Measurements from ENCODE around the gene LMF1. TPM values are rescaled to one million over a fixed set of nuclear protein-coding genes. Genes with fewer than 3 reads are reported as not detected.

LMF1 gene
- total RNA-seq, 2 experiments from 2014 or later = 17.0 to 31.4 TPM

DNA sequence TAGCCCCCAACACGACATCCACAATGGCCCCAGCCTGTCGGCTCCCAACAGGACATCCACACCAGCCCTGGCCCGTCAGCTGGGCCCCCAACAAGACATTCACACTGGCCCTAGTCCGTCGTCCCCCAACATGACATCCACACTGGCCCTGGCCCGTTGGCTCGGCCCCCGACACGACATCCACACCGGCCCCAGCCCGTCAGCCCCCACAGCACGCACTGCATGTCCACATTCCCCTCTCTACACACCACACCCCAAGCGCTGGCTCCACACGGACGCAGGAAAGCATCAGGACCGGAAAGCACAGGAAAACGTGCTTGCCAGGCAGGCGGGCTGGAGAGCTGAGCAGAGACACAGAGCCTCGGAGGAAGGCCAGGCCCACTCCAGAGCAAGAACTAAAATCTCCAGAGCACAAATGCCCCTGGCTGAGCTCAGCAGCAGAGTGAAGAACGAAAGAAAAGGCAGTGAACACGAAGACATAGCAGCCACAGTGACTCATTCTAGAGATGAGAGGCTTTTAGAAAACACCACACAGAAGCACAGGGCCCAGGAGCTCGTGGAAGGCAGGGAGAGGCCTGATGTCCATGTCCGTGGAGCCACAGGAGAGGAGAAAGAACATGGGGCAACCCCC, 50.6 kb downstream of the LMF1 start:
- no peak for DNase-seq (ENCODE audit: low spot score)
- Histone ChIP-seq H3K79me2 (ENCODE audit: insufficient read depth, low read depth, low read length) (no peaks in the 10 kb centered on the region), H3K4me1 (ENCODE audit: insufficient read depth, low read length, poor library complexity, severe bottlenecking) (no peaks in the 10 kb centered on the region), H3K4me3 (ENCODE audit: low read depth, low read length, poor library complexity, severe bottlenecking) (no peak overlapping the region), H3K9me2 (ENCODE audit: insufficient read depth, low read length) (no peaks in the 10 kb centered on the region), H3K4me2 (ENCODE audit: low read length) (no peak overlapping the region), H3K36me3 (ENCODE audit: insufficient read depth, low read length) (no peaks in the 10 kb centered on the region; the same call in 1 of the 2 replicates), H4K20me1 (ENCODE audit: insufficient read depth, low read length) (no peaks in the 10 kb centered on the region), H3K9me3 (ENCODE audit: low read length) (no peaks in the 10 kb centered on the region), H2AFZ (ENCODE audit: low read length) (no peak overlapping the region), H3K27ac (ENCODE audit: low read depth, low read length, poor library complexity, severe bottlenecking) (no peak overlapping the region)
- CTCF ChIA-PET (ENCODE audit: unreplicated experiment) = no interaction called here
- no TSS peak for BruUV-seq (replicated peaks)
- POLR2A ChIA-PET = no interaction called here
- intact Hi-C loops (cut with micrococcal nuclease; ENCODE audit: unreplicated experiment) = no loop called here
- TF ChIP-seq EZH2phosphoT487 (IDR thresholded peaks at IDR 0.05; ENCODE audit: borderline replicate concordance, low read depth, low read length) = no peak
- TF ChIP-seq, protein P1, sequence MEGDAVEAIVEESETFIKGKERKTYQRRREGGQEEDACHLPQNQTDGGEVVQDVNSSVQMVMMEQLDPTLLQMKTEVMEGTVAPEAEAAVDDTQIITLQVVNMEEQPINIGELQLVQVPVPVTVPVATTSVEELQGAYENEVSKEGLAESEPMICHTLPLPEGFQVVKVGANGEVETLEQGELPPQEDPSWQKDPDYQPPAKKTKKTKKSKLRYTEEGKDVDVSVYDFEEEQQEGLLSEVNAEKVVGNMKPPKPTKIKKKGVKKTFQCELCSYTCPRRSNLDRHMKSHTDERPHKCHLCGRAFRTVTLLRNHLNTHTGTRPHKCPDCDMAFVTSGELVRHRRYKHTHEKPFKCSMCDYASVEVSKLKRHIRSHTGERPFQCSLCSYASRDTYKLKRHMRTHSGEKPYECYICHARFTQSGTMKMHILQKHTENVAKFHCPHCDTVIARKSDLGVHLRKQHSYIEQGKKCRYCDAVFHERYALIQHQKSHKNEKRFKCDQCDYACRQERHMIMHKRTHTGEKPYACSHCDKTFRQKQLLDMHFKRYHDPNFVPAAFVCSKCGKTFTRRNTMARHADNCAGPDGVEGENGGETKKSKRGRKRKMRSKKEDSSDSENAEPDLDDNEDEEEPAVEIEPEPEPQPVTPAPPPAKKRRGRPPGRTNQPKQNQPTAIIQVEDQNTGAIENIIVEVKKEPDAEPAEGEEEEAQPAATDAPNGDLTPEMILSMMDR (conservative IDR thresholded peaks at IDR 0.05; ENCODE audit: low read length) = no peak

DNA sequence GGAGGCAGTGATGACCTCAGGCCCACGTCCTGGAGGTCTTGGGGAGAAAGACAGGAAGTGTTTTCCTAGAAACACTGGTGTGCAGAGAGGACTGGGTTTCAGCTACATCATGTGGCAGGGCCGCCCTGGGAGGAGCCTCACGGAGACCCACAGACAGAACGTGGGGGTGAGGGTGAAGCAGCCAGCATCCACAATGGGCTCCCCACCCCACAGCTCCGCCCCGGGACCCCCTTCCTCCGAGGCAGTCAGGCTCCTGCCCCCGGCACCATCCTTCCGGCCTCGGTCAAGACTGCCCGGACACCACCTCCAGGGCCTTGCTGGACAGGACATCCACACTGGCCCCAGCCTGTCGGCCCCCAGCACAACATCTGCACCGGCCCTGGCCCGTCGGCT, 51.1 kb downstream of the LMF1 start:
- no peak overlapping the region for H2AFZ ChIP-seq (ENCODE audit: low read length)
- intact Hi-C loops (cut with micrococcal nuclease; ENCODE audit: unreplicated experiment) = no loop called here
- no peak overlapping the region for H3K4me3 ChIP-seq (ENCODE audit: low read depth, low read length, poor library complexity, severe bottlenecking)
- POLR2A ChIA-PET = no interaction called here
- BruUV-seq (replicated peaks) = no TSS peak
- no peak for DNase-seq (ENCODE audit: low spot score)
- no peaks in the 10 kb centered on the region for H3K79me2 ChIP-seq (ENCODE audit: insufficient read depth, low read depth, low read length)
- H3K9me2 ChIP-seq (ENCODE audit: insufficient read depth, low read length) = no peaks in the 10 kb centered on the region
- no peak overlapping the region for H3K27ac ChIP-seq (ENCODE audit: low read depth, low read length, poor library complexity, severe bottlenecking)
- no peaks in the 10 kb centered on the region for H4K20me1 ChIP-seq (ENCODE audit: insufficient read depth, low read length)
- H3K4me1 ChIP-seq (ENCODE audit: insufficient read depth, low read length, poor library complexity, severe bottlenecking) = no peaks in the 10 kb centered on the region
- no peaks in the 10 kb centered on the region; the same call in 1 of the 2 replicates for H3K36me3 ChIP-seq (ENCODE audit: insufficient read depth, low read length)
- CTCF ChIA-PET (ENCODE audit: unreplicated experiment) = no interaction called here
- H3K9me3 ChIP-seq (ENCODE audit: low read length) = no peaks in the 10 kb centered on the region
- TF ChIP-seq, protein P1 (conservative IDR thresholded peaks at IDR 0.05; ENCODE audit: low read length) = no peak
- TF ChIP-seq EZH2phosphoT487 (IDR thresholded peaks at IDR 0.05; ENCODE audit: borderline replicate concordance, low read depth, low read length) = no peak
- H3K4me2 ChIP-seq (ENCODE audit: low read length) = no peak overlapping the region

DNA sequence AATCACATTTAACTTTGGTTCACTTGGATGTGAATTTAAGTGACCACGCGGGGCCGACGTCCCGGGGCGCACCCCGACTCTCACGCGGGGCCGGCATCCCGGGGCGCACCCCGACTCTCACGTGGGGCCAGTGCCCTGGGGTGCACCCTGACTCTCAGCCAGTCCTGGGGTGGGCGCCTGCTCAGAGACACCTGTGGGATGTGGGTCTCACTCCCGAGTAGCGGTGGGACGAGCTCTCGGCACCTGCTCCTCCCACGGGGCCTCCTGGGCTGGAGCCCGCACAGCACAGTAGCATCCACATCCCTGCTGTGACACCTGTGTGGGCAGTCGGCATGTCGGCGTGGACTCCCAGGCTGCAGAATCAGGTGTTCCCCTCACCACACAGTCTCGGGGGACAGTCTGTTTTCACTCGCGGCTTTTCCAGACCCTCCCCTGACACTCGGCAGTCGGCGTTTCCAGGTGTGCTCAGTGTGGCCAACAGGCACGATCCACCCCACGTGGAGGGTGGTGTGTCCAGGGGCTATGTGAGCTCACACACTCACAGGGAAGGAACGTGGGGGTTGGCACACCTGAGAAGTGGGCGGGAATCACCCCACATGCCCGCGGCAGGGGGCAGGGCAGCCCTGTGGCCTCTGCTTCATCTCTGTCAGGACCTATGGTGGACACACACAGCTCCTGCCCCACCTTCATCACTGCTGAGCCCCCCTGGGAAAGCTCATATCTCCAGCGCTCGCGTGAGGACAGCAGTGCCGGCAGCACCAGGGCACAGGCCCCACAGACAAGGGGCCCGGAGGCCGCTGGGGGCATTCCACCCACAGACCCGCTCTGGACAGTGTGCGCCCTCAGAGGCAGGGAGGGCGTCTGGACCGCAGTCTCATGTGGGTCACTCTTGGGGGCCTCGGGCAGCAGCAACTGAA, 51.8 kb downstream of the LMF1 start:
- no peak for TF ChIP-seq EZH2phosphoT487 (IDR thresholded peaks at IDR 0.05; ENCODE audit: borderline replicate concordance, low read depth, low read length)
- TF ChIP-seq, protein P1 (conservative IDR thresholded peaks at IDR 0.05; ENCODE audit: low read length) = no peak
- POLR2A ChIA-PET = no interaction called here
- H3K27ac ChIP-seq (ENCODE audit: low read depth, low read length, poor library complexity, severe bottlenecking) = no peak overlapping the region
- H3K4me1 ChIP-seq (ENCODE audit: insufficient read depth, low read length, poor library complexity, severe bottlenecking) = no peaks in the 10 kb centered on the region
- BruUV-seq (replicated peaks) = no TSS peak
- no peak overlapping the region for H2AFZ ChIP-seq (ENCODE audit: low read length)
- H3K9me3 ChIP-seq (ENCODE audit: low read length) = no peaks in the 10 kb centered on the region
- no peaks in the 10 kb centered on the region for H4K20me1 ChIP-seq (ENCODE audit: insufficient read depth, low read length)
- H3K36me3 ChIP-seq (ENCODE audit: insufficient read depth, low read length) = no peaks in the 10 kb centered on the region; the same call in 1 of the 2 replicates
- intact Hi-C loops (cut with micrococcal nuclease; ENCODE audit: unreplicated experiment) = no loop called here
- H3K4me2 ChIP-seq (ENCODE audit: low read length) = no peak overlapping the region
- H3K9me2 ChIP-seq (ENCODE audit: insufficient read depth, low read length) = no peaks in the 10 kb centered on the region
- no peak overlapping the region for H3K4me3 ChIP-seq (ENCODE audit: low read depth, low read length, poor library complexity, severe bottlenecking)
- CTCF ChIA-PET (ENCODE audit: unreplicated experiment) = no interaction called here
- no peaks in the 10 kb centered on the region for H3K79me2 ChIP-seq (ENCODE audit: insufficient read depth, low read depth, low read length)
- DNase-seq (ENCODE audit: low spot score) = no peak

Data from OCI-LY7 (cell line).